K562 (cell line): Measurements from ENCODE around the gene CENPP. TPM values are rescaled to one million over a fixed set of nuclear protein-coding genes. Genes with fewer than 3 reads are reported as not detected.

Source experiments
- ATF2 ChIP-seq: sonication (generic); formaldehyde crosslinking; IDR thresholded peaks from 2 replicates; pipeline ENCODE4 v1.8.1; 2022; ENCODE audit warnings: missing genetic modification reagents
- CBFA2T3 ChIP-seq: fragments of 450-650 bp; IDR thresholded peaks from 2 replicates; pipeline ENCODE4 v1.6.1; 2017
- CREB3 ChIP-seq: fragments of 450-650 bp; conservative IDR thresholded peaks from 2 replicates; pipeline ENCODE4 v1.6.1; 2016; ENCODE audit warnings: missing genetic modification characterization, low read depth, mild to moderate bottlenecking, missing compliant biosample characterization, moderate library complexity
- CREBBP ChIP-seq: IDR thresholded peaks from one replicate; pipeline ENCODE4 v1.6.1; 2012; ENCODE audit warnings: low read depth, mild to moderate bottlenecking, control low read depth, inconsistent platforms, low read length
- FIP1L1 ChIP-seq: fragments of 200-400 bp; formaldehyde crosslinking; IDR thresholded peaks from 2 replicates; pipeline ENCODE4 v1.6.1; 2018; ENCODE audit warnings: mild to moderate bottlenecking, low read depth, low read length; ENCODE audit not compliant: poor library complexity, severe bottlenecking
- FOXM1 ChIP-seq, 2 experiments: fragments of 450-650 bp in 1 of 2; sonication (generic) in 1 of 2; formaldehyde crosslinking in 1 of 2; IDR thresholded peaks; 2 replicates each; pipeline versions ENCODE4 v1.6.1 to v1.9.0; 2017 to 2022; ENCODE audit warnings: low read depth in 2 of 2, mild to moderate bottlenecking in 2 of 2, missing genetic modification reagents in 1 of 2, moderate library complexity in 1 of 2
- MIER1 ChIP-seq: fragments of 450-650 bp; IDR thresholded peaks from 2 replicates; pipeline ENCODE4 v1.6.1; 2016; ENCODE audit warnings: antibody characterized with exemption, mild to moderate bottlenecking, low read depth
- NFRKB ChIP-seq: fragments of 450-650 bp; IDR thresholded peaks from 2 replicates; pipeline ENCODE4 v1.6.1; 2016; ENCODE audit warnings: low read depth
- PHF20 ChIP-seq: fragments of 450-650 bp; IDR thresholded peaks from 2 replicates; pipeline ENCODE4 v1.6.1; 2018; ENCODE audit not compliant: partially characterized antibody
- PHF8 ChIP-seq: fragments of 200-600 bp; sonication (generic); IDR thresholded peaks from 2 replicates; pipeline ENCODE4 v1.6.1; 2012; ENCODE audit warnings: mixed run types, mild to moderate bottlenecking, inconsistent platforms, low read length, moderate library complexity, borderline replicate concordance
- PHTF2 ChIP-seq: fragments of 250-450 bp; sonication (Bioruptor Pico); IDR thresholded peaks from 2 replicates; pipeline ENCODE4 v1.5.0; 2021; ENCODE audit warnings: mild to moderate bottlenecking
- PREB ChIP-seq: sonication (generic); formaldehyde crosslinking; IDR thresholded peaks from 2 replicates; pipeline ENCODE4 v1.8.1; 2023; ENCODE audit warnings: mild to moderate bottlenecking, missing genetic modification reagents
- PTRF ChIP-seq: fragments of 450-650 bp; IDR thresholded peaks from 2 replicates; pipeline ENCODE4 v1.6.1; 2016; ENCODE audit warnings: mild to moderate bottlenecking, missing genetic modification characterization, missing compliant biosample characterization
- RREB1 ChIP-seq: fragments of 250-450 bp; sonication (Bioruptor Pico); IDR thresholded peaks from 2 replicates; pipeline ENCODE4 v1.4.0; 2020
- STAT5A ChIP-seq: IDR thresholded peaks from 2 replicates; pipeline ENCODE4 v1.6.1; 2012; ENCODE audit warnings: low read length, inconsistent platforms, borderline replicate concordance
- ZEB2 ChIP-seq: fragments of 450-650 bp; IDR thresholded peaks from 2 replicates; pipeline ENCODE4 v1.6.1; 2016
- ZNF277 ChIP-seq: fragments of 250-450 bp; sonication (Bioruptor Pico); IDR thresholded peaks from 2 replicates; pipeline ENCODE4 v1.8.0; 2022; ENCODE audit warnings: inconsistent platforms, mild to moderate bottlenecking, moderate library complexity, borderline replicate concordance
- polyA plus RNA-seq, 8 experiments: library from polyadenylated mRNA; depleted of rRNA in 4 of 8; stranded (reverse) in 5 of 8; unstranded in 3 of 8; fragments of >200 nt; fragmentation: Nextera tagmentation in 2 of 8; fragmentation: Illumina TruSeq in 1 of 8; extraction: Ambion mirVana in 2 of 8; extraction: Trizol in 1 of 8; gene quantifications; 2 replicates each; pipeline versions ENCODE4 v1.2.1 to v1.2.3, GENCODE V29; 2011 to 2014; ENCODE audit warnings: inconsistent platforms in 1 of 8, missing spikeins in 1 of 8
- total RNA-seq, 7 experiments: library from RNA; depleted of rRNA in 6 of 7; stranded (reverse); fragments of >200 nt in 6 of 7; fragmentation: Illumina TruSeq in 2 of 7; extraction: Trizol in 2 of 7; gene quantifications; 2 replicates each; pipeline versions ENCODE4 v1.2.1 to v1.2.3, GENCODE V29; 2011 to 2021; ENCODE audit warnings: low replicate concordance in 1 of 7

Gene CENPP
- total and polyA plus RNA-seq, 9 of the 15 experiments (the other 6 are each of a cell fraction or from before 2014, with no cell fraction given), result 8.0 to 28.5 (median 17.9) TPM

- TF ChIP-seq ATF2 (CRISPR knock-in tag) (no peak), FOXM1 (IDR thresholded peaks at IDR 0.05; ENCODE audit: low read depth) (peak; percentile 49; the same call in 1 of the 2 replicates), FOXM1 (CRISPR knock-in tag; IDR thresholded peaks at IDR 0.05; ENCODE audit: low read depth) (no peak), MIER1 (peak; percentile 72), RREB1 (CRISPR knock-in tag) (0 out of 2 replicates have a peak, but pooled peaks have one; percentile 14), FIP1L1 (peak; percentile 74), CREBBP (no peak), CBFA2T3 (no peak), ZNF277 (no peak), PTRF (tag) (no peak), CREB3 (tag) (no peak), NFRKB (peak; percentile 88), PHF20 (peak; percentile 99), ZEB2 (peak; percentile 100), PREB (no peak), STAT5A (no peak), PHTF2 (CRISPR knock-in tag) (no peak), PHF8 (peak; percentile 72; the same call in 1 of the 2 replicates)
Measured at GRCh38 chr9:92325269-92325990, at the start of gene CENPP, which contains the start of gene NOL8 (continued).
